Cardiac fibroblast (primary cell): ENCODE results near the gene PTPRD.

Experiments used
- DNase-seq, 2 donors: peaks; one replicate each; pipeline versions ENCODE4 v3.0.0 to v3.0.0-alpha.2; 2010; ENCODE audit warnings: low read depth in 2 of 2
- H3K4me3 ChIP-seq, 2 donors: replicated peaks in 1 of 2; 1 replicate in 1 of 2; 2 replicates in 1 of 2; pipeline ENCODE4 v1.5.1; 2011; ENCODE audit warnings: low read depth in 2 of 2, low read length in 2 of 2, mild to moderate bottlenecking in 2 of 2, moderate library complexity in 1 of 2
- TF ChIP-seq, protein P1 (sequence below): IDR thresholded peaks from one replicate; pipeline ENCODE4 v1.5.1; 2011; ENCODE audit warnings: low read depth, mild to moderate bottlenecking, low read length, inconsistent platforms

PTPRD gene

GRCh38 chr9:8874482-8874881 lies 1738.3 kb downstream of the PTPRD start:
- TF ChIP-seq, protein P1, sequence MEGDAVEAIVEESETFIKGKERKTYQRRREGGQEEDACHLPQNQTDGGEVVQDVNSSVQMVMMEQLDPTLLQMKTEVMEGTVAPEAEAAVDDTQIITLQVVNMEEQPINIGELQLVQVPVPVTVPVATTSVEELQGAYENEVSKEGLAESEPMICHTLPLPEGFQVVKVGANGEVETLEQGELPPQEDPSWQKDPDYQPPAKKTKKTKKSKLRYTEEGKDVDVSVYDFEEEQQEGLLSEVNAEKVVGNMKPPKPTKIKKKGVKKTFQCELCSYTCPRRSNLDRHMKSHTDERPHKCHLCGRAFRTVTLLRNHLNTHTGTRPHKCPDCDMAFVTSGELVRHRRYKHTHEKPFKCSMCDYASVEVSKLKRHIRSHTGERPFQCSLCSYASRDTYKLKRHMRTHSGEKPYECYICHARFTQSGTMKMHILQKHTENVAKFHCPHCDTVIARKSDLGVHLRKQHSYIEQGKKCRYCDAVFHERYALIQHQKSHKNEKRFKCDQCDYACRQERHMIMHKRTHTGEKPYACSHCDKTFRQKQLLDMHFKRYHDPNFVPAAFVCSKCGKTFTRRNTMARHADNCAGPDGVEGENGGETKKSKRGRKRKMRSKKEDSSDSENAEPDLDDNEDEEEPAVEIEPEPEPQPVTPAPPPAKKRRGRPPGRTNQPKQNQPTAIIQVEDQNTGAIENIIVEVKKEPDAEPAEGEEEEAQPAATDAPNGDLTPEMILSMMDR = no peak
- H3K4me3 ChIP-seq = no peak overlapping the region
- DNase-seq = no peak

- TF ChIP-seq, protein P1 = no peak
- DNase-seq = peak in 1 of 2 donors; percentile 16
- no peak overlapping the region for H3K4me3 ChIP-seq
These were observed 1740.0 kb downstream of the PTPRD start for GRCh38 chr9:8872802-8873201.

- no peak for DNase-seq
- TF ChIP-seq, protein P1 = no peak
These were observed 1740.9 kb downstream of the PTPRD start for GRCh38 chr9:8871796-8872445.

DNA sequence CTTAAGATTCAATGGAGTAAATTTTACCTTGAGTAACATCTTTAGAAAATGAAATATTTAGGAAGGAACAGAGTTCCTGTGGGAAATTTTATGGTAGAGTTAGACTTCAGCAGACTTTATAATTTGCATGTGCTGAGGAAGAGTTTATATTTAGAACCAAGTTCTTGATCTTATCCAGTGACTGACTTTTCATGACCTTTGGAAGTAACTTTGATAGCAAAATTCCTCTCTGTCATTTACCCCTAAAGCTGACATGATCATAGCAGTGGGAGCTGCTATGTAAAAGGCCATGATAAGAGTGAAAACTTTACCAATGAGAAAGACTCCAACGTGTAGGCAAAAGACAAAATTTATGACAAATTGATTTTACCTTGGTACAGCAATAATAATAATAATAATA lies 1741.4 kb downstream of the PTPRD start:
- no peak for DNase-seq
- H3K4me3 ChIP-seq = no peak overlapping the region
- TF ChIP-seq, protein P1 = no peak

More at GRCh38 chr9:8871796-8872445, 1740.9 kb downstream of the PTPRD start:
- H3K4me3 ChIP-seq = no peak overlapping the region

DNA sequence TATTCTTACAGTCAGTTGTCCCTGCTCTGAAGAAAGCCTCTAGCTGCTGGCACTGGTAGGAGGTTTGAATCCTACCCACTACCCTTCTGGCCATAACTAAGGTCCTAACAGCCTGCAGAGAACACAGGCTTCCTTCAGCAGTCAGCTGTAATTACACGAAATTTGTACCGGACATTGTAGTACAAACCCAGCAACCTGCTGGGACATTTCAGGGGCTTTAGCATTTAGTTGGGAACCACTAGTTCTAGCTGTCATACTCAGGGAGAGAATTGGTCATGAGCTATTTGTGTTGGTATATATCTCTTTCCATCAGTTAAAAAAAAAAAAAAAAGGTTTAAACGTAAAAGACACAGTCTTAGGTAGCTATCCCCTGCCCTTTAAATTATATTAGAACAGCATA lies 1743.0 kb downstream of the PTPRD start:
- no peak overlapping the region for H3K4me3 ChIP-seq
- TF ChIP-seq, protein P1 = no peak
- DNase-seq = no peak

DNA sequence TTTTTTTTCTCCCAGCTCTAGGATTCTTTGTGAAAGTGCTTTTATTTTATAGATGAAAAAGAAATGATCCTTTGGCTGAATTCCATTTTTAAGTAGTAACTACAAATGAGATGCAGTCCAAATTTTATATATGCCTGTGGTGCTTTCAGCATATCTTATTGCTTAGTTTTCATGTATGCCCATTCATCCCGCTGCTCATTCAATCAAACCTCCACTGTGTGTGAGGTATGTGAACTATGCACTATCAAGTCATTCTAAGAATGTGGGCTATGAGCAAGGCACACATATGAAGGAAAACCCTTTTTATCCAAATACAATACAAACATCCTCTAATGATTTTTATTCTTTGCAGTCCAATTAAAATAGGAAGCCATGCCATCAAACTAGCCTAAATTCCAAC lies 1744.2 kb downstream of the PTPRD start:
- H3K4me3 ChIP-seq = no peak overlapping the region
- TF ChIP-seq, protein P1 = no peak
- DNase-seq = peak in 1 of 2 donors; percentile 17

- DNase-seq = no peak
- H3K4me3 ChIP-seq = no peak overlapping the region
- TF ChIP-seq, protein P1 = no peak
These were observed 1745.7 kb downstream of the PTPRD start for GRCh38 chr9:8867148-8867547.
